Retinal pigment epithelial cell (primary cell): ENCODE data around the gene ASXL1.

Experiments used
- DNase-seq: peaks from one replicate; pipeline ENCODE4 v3.0.0-alpha.2; 2010; ENCODE audit warnings: low read depth
- H3K4me3 ChIP-seq: 2 replicates; pipeline ENCODE4 v1.5.1; 2011; ENCODE audit warnings: mild to moderate bottlenecking, low read length, control low read depth, moderate library complexity
- CTCF ChIP-seq: conservative IDR thresholded peaks from 2 replicates; pipeline ENCODE4 v1.5.1; 2011; ENCODE audit warnings: low read depth, low read length, control low read depth, inconsistent platforms

Gene ASXL1

DNA sequence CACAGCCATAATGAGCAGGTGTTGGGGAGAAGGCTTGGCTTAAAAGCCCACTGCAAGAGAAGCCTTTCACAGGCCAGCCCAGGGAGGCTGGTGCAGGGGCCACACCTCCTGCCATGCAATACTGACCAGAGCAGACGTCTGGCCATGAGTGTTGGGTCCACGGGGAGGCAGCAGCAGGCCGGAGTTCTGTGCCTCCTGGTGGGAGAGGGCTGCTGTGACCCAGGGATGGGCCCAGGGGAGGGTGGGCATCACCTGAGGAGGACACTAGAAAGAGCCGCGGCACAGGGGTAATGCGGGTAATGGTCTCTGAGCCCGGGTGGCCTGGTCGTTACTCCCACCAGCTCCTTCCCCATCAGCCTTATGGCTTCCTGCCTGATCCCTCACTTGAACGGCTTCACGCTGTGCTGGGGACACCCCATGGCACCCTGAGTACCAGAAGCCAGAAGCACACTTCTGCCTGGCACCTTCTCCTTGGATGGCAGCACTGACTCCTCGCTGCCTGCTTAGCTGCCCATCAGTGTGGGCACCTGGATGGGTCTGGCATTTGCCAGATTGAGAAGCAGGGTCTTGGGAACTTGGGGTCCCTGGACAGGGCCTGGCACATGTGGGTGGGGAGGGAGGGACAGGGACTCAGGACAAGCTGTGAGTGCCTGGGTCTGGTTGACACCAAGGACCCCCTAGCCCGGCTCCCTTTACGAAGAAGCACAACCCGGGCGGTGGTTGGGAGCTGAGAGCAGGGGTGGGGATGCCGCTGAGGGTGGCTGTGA, 108.8 kb downstream of the ASXL1 start:
- DNase-seq = no peak
- TF ChIP-seq CTCF = no peak
- no peak overlapping the region for H3K4me3 ChIP-seq

DNA sequence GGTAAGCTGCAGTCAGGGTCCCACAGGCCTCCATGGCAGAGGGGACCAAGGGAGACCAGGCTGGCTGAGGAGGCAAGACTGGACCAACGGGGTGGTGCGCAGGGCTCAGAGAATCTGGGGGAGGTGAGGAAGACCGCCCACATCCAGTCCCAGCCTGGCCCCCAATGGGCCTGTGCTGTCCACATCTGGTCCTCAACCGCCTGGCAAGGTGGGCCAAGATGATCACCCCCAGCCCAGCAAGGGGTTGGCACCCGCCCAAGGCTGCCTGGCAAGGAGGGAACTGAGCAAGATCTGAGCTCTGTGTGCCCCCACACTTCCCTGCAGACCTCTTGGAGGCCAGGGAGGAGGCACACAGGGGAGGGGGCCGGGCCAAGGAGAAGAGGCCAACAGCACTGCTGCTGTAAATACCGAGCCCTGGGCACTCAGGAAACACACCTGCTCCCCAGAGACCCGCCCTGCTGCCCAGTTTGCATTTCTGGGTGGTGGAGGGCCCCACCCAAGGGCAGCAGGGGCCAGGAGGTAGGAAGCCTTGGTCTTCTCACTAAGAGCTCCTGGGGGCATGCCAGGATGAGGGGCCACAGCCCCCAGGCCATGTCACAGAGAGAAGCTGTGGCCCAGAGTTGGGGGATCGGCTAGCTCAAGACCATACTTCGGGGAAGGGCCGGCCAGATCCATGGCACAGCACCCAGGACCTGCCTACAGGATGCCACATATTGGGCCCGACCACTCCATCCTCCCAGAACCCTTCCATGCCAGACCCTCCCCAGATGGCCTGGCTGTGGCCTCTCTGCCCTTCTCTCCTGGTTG, 109.6 kb downstream of the ASXL1 start:
- no peak for TF ChIP-seq CTCF
- no peak overlapping the region for H3K4me3 ChIP-seq
- no peak for DNase-seq

DNA sequence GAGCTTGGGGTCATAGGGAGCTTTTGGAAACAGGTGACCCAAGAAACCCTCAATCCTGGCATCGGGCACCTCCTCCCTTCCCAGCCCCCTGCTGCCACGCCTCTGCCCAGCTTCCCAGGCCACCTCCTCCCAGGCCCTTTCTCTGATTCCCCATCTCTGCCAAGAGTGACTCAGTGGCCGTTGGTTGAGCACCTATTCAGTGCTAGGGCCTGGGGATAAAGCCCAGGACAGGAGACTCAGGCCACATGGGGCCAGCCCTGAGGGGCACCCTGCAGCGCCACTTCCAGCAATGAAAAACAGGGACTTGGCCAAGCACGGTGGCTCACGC, 110.1 kb downstream of the ASXL1 start:
- no peak for DNase-seq
- H3K4me3 ChIP-seq = no peak overlapping the region
- TF ChIP-seq CTCF = no peak

- H3K4me3 ChIP-seq = no peak overlapping the region
- TF ChIP-seq CTCF = no peak
- DNase-seq = no peak
These were observed 110.7 kb downstream of the ASXL1 start for GRCh38 chr20:32468860-32469259.

DNA sequence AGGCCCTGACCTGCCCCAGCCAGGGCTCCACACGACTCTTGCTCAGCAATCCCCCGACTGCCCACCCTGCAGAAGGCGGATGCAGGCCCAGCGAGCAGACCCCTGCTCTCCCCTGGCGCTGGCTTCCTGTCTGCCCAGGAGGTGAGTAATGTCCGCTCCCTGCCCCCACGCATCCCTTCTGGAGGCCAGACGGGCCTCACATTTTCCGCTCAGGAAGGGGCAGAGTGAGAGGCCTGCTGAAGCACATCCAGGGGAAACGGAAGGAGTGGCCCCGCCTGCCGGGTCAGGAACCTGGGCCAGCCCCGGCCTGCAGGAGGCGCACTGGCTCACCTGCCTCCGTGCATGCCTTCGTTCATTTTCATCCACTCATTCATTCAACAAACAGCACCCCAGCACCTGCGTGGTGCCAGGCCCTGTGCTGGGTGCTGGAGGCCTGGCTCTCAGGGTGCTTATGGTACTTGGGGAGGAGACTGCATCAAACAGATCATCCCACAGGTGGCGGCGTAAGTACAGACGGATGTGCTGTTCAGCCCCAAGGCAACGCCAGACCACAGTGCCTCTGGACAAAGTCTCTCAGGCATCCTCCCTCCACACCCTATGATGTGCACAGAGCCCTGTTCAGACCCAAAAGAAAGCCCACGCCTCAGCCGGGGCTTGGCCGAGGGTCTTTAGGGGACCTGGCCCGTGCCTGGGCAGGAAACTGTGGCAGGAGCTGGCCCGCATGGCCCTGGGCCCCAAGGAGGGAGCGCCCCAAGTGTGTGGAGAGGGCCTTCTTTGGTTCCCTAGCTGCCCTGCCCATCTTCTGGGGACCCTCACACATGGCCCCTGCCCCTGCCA, 112.1 kb downstream of the ASXL1 start:
- DNase-seq = peak; percentile 63

DNA sequence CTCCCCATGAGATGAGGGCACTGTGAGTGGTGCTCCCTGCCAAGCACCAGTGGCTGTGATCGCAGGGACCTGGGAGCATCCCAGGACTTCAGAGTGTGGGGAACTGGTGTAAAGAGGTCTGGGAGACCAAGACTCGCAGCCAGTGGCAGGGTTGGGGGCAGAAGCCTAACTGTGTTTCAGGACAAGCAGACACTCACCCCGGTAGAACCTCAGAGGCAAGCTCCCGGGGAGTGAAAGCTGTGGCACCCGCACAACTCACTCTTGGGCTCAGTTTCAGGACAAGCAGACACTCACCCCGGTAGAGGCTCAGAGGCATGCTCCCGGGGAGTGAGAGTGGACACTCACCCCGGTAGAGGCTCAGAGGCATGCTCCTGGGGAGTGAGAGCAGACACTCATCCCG, 112.8 kb downstream of the ASXL1 start:
- no peak overlapping the region for H3K4me3 ChIP-seq

More for the DNA sequence above, 112.1 kb downstream of the ASXL1 start:
- no peak overlapping the region for H3K4me3 ChIP-seq
- peak; percentile 75 for TF ChIP-seq CTCF

More for the DNA sequence above, 112.8 kb downstream of the ASXL1 start:
- TF ChIP-seq CTCF = no peak
- DNase-seq = no peak
